ENCODE measurements around the gene GJA1. TPM values are rescaled to one million over a fixed set of nuclear protein-coding genes. Genes with fewer than 3 reads are reported as not detected.
"Not testable (repeated sequence)": the region's sequence is repeated elsewhere in the genome, so short reads cannot be mapped to it uniquely, and the experiment has no call there.

Gene GJA1
- total and polyA plus RNA-seq, 4 experiments from 2014 or later = not detected

DNA sequence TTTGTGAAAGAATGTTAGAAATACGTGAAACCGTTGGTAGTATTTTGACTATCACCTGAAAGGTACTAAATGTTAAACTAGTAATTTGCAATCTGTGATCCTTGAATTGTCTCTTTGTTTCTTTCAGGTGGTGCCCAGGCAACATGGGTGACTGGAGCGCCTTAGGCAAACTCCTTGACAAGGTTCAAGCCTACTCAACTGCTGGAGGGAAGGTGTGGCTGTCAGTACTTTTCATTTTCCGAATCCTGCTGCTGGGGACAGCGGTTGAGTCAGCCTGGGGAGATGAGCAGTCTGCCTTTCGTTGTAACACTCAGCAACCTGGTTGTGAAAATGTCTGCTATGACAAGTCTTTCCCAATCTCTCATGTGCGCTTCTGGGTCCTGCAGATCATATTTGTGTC, 11.3 kb downstream of the GJA1 start:
- POLR2A ChIA-PET (ENCODE audit: partially characterized antibody); H3K4me1 Mint-ChIP-seq; H3K36me3 Mint-ChIP-seq; H3K27me3 ChIP-seq (ENCODE audit: insufficient read depth, low read length); intact Hi-C loops (cut with micrococcal nuclease); H3K4me3 Mint-ChIP-seq; CTCF ChIA-PET (ENCODE audit: partially characterized antibody); DNase-seq; H3K9me3 ChIP-seq (ENCODE audit: control insufficient read depth in 1 of 2, low read length in 2 of 2); H3K4me1 ChIP-seq (ENCODE audit: insufficient read depth, low read length); H3K27ac ChIP-seq (ENCODE audit: low read depth, low read length); H3K27me3 Mint-ChIP-seq; H3K27ac Mint-ChIP-seq; H3K4me3 ChIP-seq (ENCODE audit: low read length in 2 of 2); H3K36me3 ChIP-seq (ENCODE audit: insufficient read depth, low read length); H3K9me3 Mint-ChIP-seq: not testable (repeated sequence)

DNA sequence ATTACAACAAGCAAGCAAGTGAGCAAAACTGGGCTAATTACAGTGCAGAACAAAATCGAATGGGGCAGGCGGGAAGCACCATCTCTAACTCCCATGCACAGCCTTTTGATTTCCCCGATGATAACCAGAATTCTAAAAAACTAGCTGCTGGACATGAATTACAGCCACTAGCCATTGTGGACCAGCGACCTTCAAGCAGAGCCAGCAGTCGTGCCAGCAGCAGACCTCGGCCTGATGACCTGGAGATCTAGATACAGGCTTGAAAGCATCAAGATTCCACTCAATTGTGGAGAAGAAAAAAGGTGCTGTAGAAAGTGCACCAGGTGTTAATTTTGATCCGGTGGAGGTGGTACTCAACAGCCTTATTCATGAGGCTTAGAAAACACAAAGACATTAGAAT, 12.3 kb downstream of the GJA1 start:
- H3K27ac ChIP-seq (ENCODE audit: low read depth, low read length); H3K27ac Mint-ChIP-seq; H3K27me3 ChIP-seq (ENCODE audit: insufficient read depth, low read length); H3K9me3 Mint-ChIP-seq; H3K36me3 ChIP-seq (ENCODE audit: insufficient read depth, low read length); POLR2A ChIA-PET (ENCODE audit: partially characterized antibody); H3K4me1 ChIP-seq (ENCODE audit: insufficient read depth, low read length); H3K4me3 ChIP-seq (ENCODE audit: low read length in 2 of 2); intact Hi-C loops (cut with micrococcal nuclease); H3K4me1 Mint-ChIP-seq; H3K4me3 Mint-ChIP-seq; H3K9me3 ChIP-seq (ENCODE audit: control insufficient read depth in 1 of 2, low read length in 2 of 2); H3K27me3 Mint-ChIP-seq; DNase-seq; CTCF ChIA-PET (ENCODE audit: partially characterized antibody); H3K36me3 Mint-ChIP-seq: not testable (repeated sequence)

DNA sequence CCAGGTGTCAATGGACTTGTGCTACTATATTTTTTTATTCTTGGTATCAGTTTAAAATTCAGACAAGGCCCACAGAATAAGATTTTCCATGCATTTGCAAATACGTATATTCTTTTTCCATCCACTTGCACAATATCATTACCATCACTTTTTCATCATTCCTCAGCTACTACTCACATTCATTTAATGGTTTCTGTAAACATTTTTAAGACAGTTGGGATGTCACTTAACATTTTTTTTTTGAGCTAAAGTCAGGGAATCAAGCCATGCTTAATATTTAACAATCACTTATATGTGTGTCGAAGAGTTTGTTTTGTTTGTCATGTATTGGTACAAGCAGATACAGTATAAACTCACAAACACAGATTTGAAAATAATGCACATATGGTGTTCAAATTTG, 13.1 kb downstream of the GJA1 start:
- H3K4me3 Mint-ChIP-seq; H3K4me1 Mint-ChIP-seq; H3K9me3 Mint-ChIP-seq; intact Hi-C loops (cut with micrococcal nuclease); H3K36me3 Mint-ChIP-seq; CTCF ChIA-PET (ENCODE audit: partially characterized antibody); H3K4me3 ChIP-seq (ENCODE audit: low read length in 2 of 2); H3K27ac ChIP-seq (ENCODE audit: low read depth, low read length); H3K27me3 Mint-ChIP-seq; H3K4me1 ChIP-seq (ENCODE audit: insufficient read depth, low read length); H3K27me3 ChIP-seq (ENCODE audit: insufficient read depth, low read length); H3K27ac Mint-ChIP-seq; H3K36me3 ChIP-seq (ENCODE audit: insufficient read depth, low read length); POLR2A ChIA-PET (ENCODE audit: partially characterized antibody); DNase-seq; H3K9me3 ChIP-seq (ENCODE audit: control insufficient read depth in 1 of 2, low read length in 2 of 2): not testable (repeated sequence)

DNA sequence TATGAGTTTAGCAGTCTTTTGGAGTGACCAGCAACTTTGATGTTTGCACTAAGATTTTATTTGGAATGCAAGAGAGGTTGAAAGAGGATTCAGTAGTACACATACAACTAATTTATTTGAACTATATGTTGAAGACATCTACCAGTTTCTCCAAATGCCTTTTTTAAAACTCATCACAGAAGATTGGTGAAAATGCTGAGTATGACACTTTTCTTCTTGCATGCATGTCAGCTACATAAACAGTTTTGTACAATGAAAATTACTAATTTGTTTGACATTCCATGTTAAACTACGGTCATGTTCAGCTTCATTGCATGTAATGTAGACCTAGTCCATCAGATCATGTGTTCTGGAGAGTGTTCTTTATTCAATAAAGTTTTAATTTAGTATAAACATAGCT, 13.9 kb downstream of the GJA1 start:
- Mint-ChIP-seq H3K27ac (no peak overlapping the region), H3K9me3 (no peaks in the 10 kb centered on the region), H3K4me3 (no peak overlapping the region), H3K27me3 (peaks cover 0 to 4% of the 10 kb centered on the region in 2 donors), H3K36me3 (no peaks in the 10 kb centered on the region), H3K4me1 (no peaks in the 10 kb centered on the region)
- Histone ChIP-seq H3K4me3 (ENCODE audit: low read length in 2 of 2) (no peak overlapping the region), H3K27ac (ENCODE audit: low read depth, low read length) (no peak overlapping the region), H3K9me3 (ENCODE audit: control insufficient read depth in 1 of 2, low read length in 2 of 2) (no peaks in the 10 kb centered on the region), H3K36me3 (ENCODE audit: insufficient read depth, low read length) (no peaks in the 10 kb centered on the region), H3K4me1 (ENCODE audit: insufficient read depth, low read length) (no peaks in the 10 kb centered on the region), H3K27me3 (ENCODE audit: insufficient read depth, low read length) (no peaks in the 10 kb centered on the region)
- ChIA-PET POLR2A (ENCODE audit: partially characterized antibody) (no interaction called here), CTCF (ENCODE audit: partially characterized antibody) (no interaction called here)
- DNase-seq = no peak
- intact Hi-C loops (cut with micrococcal nuclease) = no loop called here

DNA sequence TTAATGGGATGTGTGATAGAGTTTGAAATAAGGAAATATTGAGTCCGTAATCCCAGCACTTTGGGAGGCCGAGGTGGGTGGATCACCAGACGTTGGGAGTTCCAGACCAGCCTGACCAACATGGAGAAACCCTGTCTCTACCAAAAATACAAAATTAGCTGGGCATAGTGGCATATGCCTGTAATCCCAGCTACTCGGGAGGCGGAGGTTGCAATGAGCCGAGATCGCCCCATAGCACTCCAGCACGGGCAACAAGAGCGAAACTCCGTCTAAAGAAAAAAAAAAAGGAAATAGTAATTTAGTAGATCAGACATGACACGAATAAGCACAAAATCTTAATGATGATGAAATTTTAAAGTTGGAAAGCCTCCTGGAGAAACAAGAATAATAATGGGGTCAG, 14.8 kb downstream of the GJA1 start:
- Histone ChIP-seq H3K9me3 (ENCODE audit: control insufficient read depth in 1 of 2, low read length in 2 of 2) (no peaks in the 10 kb centered on the region), H3K27ac (ENCODE audit: low read depth, low read length) (no peak overlapping the region), H3K4me1 (ENCODE audit: insufficient read depth, low read length) (no peaks in the 10 kb centered on the region), H3K36me3 (ENCODE audit: insufficient read depth, low read length) (no peaks in the 10 kb centered on the region), H3K27me3 (ENCODE audit: insufficient read depth, low read length) (no peaks in the 10 kb centered on the region), H3K4me3 (ENCODE audit: low read length in 2 of 2) (no peak overlapping the region)
- intact Hi-C loops (cut with micrococcal nuclease) = no loop called here
- Mint-ChIP-seq H3K36me3 (no peaks in the 10 kb centered on the region), H3K27ac (no peak overlapping the region), H3K9me3 (no peaks in the 10 kb centered on the region), H3K4me3 (no peak overlapping the region), H3K27me3 (peaks cover 0 to 4% of the 10 kb centered on the region in 2 donors), H3K4me1 (no peaks in the 10 kb centered on the region)
- ChIA-PET POLR2A (ENCODE audit: partially characterized antibody) (no interaction called here), CTCF (ENCODE audit: partially characterized antibody) (no interaction called here)
- DNase-seq = no peak

DNA sequence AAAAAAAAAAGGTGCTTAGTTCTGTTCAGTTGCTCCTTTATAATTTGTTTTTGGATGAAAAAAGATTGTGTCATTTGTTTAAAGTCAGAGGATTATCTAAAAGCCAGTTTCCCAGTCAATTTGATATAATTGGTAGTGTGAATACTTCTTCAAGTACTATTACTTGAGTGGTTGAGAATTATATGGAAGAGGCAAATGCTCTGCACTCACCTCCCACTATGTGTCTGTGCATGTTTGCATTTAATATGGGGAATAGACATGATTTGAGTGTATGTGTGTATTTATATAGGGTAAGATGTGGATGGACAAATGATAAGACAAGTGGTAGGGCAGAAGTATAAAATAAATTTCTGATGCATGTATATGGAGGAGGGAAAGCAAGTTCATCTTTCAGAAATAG, 15.8 kb downstream of the GJA1 start:
- no peaks in the 10 kb centered on the region for H3K4me1 ChIP-seq (ENCODE audit: insufficient read depth, low read length)
- intact Hi-C loops (cut with micrococcal nuclease) = no loop called here
- H3K27ac ChIP-seq (ENCODE audit: low read depth, low read length) = no peak overlapping the region
- peak overlapping the region in 1 of 7 donors; percentile 34 for H3K27ac Mint-ChIP-seq
- no peaks in the 10 kb centered on the region for H3K36me3 Mint-ChIP-seq
- no peaks in the 10 kb centered on the region for H3K27me3 ChIP-seq (ENCODE audit: insufficient read depth, low read length)
- H3K9me3 Mint-ChIP-seq = no peaks in the 10 kb centered on the region
- no peak for DNase-seq
- ChIA-PET CTCF (ENCODE audit: partially characterized antibody) (interaction anchor here (1.0 kb wide), 1 partner anchor 8 kb away, joined by 3 read pairs; no protein-coding TSS in a partner anchor), POLR2A (ENCODE audit: partially characterized antibody) (no interaction called here)
- H3K4me3 ChIP-seq (ENCODE audit: low read length in 2 of 2) = no peak overlapping the region
- no peaks in the 10 kb centered on the region for H3K36me3 ChIP-seq (ENCODE audit: insufficient read depth, low read length)
- H3K4me3 Mint-ChIP-seq = no peak overlapping the region
- H3K27me3 Mint-ChIP-seq = peaks cover 0 to 4% of the 10 kb centered on the region in 2 donors
- no peaks in the 10 kb centered on the region for H3K9me3 ChIP-seq (ENCODE audit: control insufficient read depth in 1 of 2, low read length in 2 of 2)
- no peaks in the 10 kb centered on the region for H3K4me1 Mint-ChIP-seq

DNA sequence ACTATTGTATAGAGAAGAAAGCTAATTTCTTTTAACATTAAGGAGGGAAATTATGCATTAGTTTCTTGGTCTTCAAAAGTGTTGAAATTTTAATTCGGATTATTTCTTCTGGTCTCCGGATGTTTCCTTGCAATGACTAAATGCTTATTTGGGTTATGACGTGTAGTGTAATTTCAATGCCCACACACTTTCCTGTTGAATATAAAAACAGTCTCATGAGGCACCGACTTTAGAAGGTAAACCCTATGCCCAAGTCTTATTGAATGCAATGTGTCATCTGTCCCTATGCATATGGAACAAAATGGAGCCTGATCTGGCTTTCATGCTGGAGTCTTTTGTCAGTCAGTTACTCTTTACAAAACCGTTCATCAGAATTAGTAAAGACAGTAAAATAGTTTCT, 17.7 kb downstream of the GJA1 start:
- H3K27ac Mint-ChIP-seq = no peak overlapping the region
- no peaks in the 10 kb centered on the region for H3K9me3 Mint-ChIP-seq
- H3K4me1 Mint-ChIP-seq = no peaks in the 10 kb centered on the region
- DNase-seq = no peak
- peaks cover 0 to 1% of the 10 kb centered on the region in 2 donors for H3K27me3 Mint-ChIP-seq
- no peak overlapping the region for H3K4me3 Mint-ChIP-seq
- H3K9me3 ChIP-seq (ENCODE audit: control insufficient read depth in 1 of 2, low read length in 2 of 2) = no peaks in the 10 kb centered on the region
- H3K36me3 Mint-ChIP-seq = no peaks in the 10 kb centered on the region
- H3K4me1 ChIP-seq (ENCODE audit: insufficient read depth, low read length) = no peaks in the 10 kb centered on the region
- intact Hi-C loops (cut with micrococcal nuclease) = no loop called here
- no peak overlapping the region for H3K27ac ChIP-seq (ENCODE audit: low read depth, low read length)
- CTCF ChIA-PET (ENCODE audit: partially characterized antibody) = no interaction called here
- POLR2A ChIA-PET (ENCODE audit: partially characterized antibody) = no interaction called here
- H3K36me3 ChIP-seq (ENCODE audit: insufficient read depth, low read length) = no peaks in the 10 kb centered on the region
- H3K27me3 ChIP-seq (ENCODE audit: insufficient read depth, low read length) = no peaks in the 10 kb centered on the region
- H3K4me3 ChIP-seq (ENCODE audit: low read length in 2 of 2) = no peak overlapping the region

DNA sequence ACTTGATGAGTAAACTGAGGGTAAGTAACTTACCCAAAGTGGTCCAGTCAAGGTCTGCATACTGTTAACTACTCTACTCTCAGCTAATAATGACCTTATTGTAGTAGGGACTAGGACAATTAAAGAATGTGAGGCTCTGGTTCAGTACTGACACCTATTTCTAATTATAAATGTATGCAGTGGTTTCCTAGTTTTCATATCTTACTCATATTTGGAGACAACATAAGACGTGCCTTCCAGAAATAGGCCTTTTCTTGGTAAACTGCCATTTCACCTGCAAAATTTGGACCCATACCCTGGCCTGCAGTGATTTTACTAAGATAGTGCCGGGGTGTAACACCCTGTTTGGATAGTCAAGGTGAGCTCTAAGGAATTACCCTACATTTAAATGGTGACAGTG, 24.7 kb downstream of the GJA1 start:
- ChIA-PET CTCF (ENCODE audit: partially characterized antibody) (no interaction called here), POLR2A (ENCODE audit: partially characterized antibody) (no interaction called here)
- no peak for DNase-seq
- H3K27ac ChIP-seq (ENCODE audit: low read depth, low read length) = no peak overlapping the region
- Mint-ChIP-seq H3K4me1 (no peaks in the 10 kb centered on the region), H3K36me3 (no peaks in the 10 kb centered on the region), H3K27me3 (no peaks in the 10 kb centered on the region), H3K4me3 (no peak overlapping the region), H3K9me3 (no peaks in the 10 kb centered on the region), H3K27ac (no peak overlapping the region)
- H3K36me3 ChIP-seq (ENCODE audit: insufficient read depth, low read length) = no peaks in the 10 kb centered on the region
- no peaks in the 10 kb centered on the region for H3K9me3 ChIP-seq (ENCODE audit: control insufficient read depth in 1 of 2, low read length in 2 of 2)
- intact Hi-C loops (cut with micrococcal nuclease) = no loop called here
- no peak overlapping the region for H3K4me3 ChIP-seq (ENCODE audit: low read length in 2 of 2)
- no peaks in the 10 kb centered on the region for H3K27me3 ChIP-seq (ENCODE audit: insufficient read depth, low read length)
- no peaks in the 10 kb centered on the region for H3K4me1 ChIP-seq (ENCODE audit: insufficient read depth, low read length)

Measured in CD4-positive, alpha-beta memory T cell (primary cell).